Activated CD8-positive, alpha-beta memory T cell treated with anti-CD3 and anti-CD28 coated beads for 4 hours (primary cell): Measurements from ENCODE around the gene ZNF423.

Experiments
- DNase-seq, 2 donors: peaks; one replicate each; pipeline ENCODE4 v3.0.0-alpha.2; 2020; ENCODE audit warnings: low read depth in 2 of 2

The ZNF423 gene

DNA sequence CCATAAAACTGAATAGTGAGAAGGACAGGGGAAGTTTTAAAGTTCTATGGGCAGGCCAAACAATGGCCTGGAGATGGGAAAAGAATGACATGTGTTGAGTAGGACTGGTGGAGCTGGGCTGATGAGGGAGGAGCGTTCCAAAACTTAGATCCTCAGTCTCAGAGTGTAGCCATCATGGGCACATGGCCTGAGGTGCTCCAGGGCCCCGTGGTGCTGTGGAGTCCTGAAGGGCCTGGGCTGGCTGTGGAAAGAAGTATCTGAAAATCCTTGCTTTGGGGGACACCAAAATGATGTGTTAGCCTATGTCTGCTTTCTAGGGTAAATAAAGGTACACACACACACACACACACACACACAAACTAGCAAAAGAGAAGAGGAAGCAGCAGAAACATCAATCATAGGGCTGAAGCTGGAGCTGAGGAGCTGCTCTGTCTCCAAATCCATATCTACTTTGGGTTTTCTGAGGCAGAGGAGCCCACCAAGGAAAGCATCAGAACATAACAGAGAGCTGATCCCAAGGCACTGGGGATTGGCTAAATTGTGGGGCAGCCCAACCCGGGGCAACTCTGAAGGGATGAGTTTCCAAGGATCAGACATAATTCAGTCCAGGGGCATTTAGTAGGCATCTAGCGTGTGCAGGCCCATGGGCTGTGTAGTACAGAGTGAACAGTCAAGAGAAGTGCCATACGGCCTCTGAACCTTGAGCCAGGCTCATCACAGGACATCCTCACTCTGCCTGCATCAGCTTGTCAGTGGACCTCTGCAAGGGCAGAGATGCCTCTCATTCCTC lies 397.1 kb downstream of the ZNF423 start:
- DNase-seq: no peak

- DNase-seq: no peak
Measured at GRCh38 chr16:49458243-49458642, 397.7 kb downstream of the ZNF423 start.

DNA sequence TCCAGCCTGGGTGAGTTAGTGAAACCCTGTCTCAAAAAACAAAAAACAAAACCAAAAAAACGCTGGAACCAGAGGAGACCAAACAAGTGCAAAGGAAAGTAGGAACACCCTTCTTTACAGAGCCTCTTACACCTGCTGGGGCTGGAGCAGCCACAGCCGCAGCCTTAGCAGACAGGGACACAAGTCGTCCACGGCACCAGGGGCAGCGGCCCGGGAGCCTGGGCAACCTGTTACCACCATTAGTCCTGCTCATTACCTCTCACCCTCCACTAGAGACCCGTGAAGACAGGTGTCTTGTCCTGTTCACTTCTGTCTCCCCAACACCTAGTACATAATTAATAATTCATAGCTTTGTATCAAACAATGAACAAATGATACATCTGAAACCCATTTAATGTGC lies 398.7 kb downstream of the ZNF423 start:
- no peak for DNase-seq

DNA sequence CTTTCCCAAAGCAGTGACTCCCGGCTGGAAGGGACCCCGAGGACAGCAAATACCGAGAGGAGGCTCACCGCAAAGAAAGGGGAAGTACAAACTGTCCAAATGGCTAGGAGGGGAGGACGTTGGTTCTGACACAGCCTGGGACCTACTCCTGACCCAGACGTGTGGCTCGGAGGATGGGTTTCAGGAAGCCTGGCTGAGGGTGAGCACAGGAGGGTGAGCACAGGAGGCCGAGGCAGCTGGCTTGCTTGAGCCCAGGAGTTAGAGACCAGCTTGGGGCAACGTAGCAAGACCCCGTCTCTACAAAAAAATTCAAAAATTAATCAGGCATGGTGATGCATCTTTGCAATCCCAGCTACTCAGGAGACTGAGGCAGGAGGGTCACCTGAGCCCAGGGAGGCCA lies 399.1 kb downstream of the ZNF423 start:
- no peak for DNase-seq

DNA sequence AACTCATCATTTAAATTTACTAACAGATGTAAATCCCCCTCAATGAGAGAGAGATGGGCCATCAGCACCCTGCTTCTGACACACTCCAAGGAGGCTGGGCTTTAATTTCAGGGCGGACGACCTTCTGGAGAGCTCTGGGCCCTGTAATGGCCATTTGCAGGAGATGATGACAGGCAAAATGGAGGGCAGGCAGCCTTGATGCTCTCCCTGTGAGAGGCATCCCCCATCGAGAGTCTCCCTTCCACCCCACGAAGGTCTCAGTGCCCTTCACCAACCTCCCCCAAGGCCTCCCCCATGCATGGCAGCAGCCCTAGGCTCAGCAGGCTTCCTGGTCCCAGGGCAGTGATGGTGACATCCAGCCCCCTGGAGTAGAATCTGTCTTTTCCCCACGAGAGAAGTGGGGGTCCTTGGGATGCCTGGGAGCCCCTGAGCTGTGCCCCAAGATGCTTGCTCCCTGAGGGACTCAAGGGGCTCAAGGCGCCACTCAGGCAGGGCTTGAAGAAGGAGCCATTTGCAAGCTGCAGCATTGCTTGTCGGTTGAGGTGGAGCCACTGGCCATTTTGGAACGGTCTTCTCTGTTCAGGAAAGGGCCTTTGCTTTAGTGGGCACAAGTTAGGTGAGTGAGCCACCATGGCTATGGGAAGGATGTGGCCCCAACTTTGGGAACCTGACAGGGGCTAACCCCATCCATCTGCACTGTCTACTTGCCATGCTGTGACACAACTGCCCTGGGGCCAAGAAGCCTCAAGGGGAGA lies 399.7 kb downstream of the ZNF423 start:
- no peak for DNase-seq

DNA sequence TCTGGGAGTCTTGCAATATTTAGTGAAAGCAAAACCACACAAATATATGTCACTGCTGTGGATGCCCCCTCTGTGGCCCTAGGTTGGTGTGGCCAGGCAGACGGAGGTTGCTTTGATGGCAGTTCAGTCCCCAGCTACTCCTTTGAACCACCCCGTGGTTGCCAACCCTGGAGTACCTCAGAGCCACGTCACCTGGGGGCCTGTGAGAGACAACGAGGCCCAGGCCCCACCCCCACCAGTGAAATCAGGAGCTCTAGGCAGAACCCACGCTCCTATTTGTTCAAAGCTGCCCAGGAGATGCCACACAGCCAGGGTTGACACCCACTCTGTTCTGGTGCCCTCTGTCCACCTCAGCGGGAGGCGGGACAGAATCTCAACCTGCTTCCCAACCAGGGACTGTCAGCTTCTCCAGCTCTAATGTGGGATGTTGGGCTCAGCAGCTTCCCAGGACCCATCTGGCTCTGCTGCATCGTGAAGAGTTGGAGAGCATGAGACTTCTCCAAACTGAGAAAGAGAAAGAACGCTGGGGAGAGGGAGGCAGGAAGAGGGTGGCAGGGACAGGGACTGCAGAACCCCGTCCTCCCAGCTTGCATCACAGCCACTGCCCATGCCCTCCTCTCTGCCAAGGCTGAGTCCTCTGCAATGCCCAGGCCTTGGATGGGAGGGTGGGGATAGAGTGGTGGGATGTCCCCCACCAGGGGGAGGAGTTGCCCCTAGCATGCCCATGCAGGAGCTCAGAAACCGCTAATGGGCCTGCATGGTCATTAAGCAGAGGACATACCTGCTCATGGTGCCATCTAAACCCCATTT lies 400.5 kb downstream of the ZNF423 start:
- DNase-seq: no peak

DNA sequence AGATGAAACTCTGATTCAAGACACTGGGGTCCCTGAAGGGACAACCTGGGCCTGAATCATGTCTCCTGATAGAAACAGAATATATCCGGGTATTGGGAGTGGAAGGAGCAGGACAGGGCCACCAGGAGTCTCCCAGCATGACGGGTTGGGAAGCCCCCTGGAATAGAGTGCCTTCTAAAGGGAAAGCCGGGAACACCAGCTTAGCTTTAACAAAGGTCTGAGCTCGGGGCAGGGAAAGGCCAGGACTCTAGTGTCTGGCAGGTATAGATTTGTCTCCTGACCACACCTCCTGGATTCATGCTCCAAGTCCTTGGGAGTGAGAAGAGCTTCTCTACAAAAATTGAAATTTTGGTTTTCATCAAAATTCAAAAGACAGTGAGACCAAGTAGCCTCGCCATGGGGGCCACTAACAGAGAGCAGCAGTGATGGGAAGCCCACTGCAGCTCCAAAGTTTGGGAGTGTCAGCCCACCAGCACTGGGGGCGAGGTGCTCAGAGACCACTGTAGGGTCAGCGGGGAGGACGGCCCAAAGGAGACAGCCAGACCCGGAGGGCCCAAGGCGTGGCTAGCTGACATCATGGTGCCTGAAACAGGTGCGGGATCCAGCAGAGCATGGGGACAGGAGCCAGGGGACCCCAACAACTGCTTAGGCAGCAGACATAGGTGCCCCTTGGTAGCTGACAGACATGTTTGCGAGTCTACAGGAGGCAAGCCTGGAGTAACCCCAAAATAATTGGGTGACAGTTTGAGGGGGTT lies 401.3 kb downstream of the ZNF423 start:
- no peak for DNase-seq

- DNase-seq: no peak
Measured at GRCh38 chr16:49453983-49454382, 401.9 kb downstream of the ZNF423 start.

GRCh38 chr16:49453021-49453420 lies 402.9 kb downstream of the ZNF423 start:
- DNase-seq: no peak

DNA sequence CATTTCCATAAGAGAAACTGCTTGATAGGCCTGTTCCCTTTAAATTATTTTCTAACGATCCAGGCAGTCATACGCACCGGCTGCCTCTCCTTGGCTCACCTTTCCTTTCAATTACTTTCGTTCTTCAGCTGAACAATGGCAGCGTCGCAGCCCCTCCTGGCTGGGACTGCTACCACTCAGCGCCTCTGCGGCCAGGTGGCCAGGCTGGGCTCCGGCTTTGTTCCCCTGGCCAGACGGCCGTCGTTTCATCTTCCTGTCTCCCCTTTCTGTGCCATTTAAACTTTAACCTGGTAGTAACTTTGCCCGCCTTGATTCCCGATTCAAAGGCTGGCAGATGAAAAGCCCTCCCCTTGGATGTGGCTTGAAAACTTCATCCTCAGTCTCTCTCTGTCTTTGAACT lies 403.3 kb downstream of the ZNF423 start:
- no peak for DNase-seq

GRCh38 chr16:49452108-49452507 lies 403.8 kb downstream of the ZNF423 start:
- no peak for DNase-seq

DNA sequence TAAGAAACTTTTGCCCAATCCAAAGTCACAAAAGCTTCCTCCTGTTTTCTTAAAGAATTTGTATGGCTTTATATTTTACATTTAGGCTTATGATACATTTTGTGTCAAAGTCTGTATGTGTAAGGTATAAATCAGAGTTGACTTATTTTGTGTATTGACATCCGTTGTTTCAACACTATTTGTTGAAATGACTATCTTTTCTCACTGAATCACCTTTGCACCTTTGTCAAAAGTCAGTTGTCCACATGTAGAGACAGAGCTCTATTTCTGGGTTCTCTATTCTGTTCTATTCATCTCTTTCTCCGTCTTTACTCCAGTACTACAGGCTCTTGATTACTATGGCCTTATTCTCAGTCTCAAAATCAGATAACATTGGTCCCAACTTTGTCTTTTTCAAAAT lies 409.1 kb downstream of the ZNF423 start:
- DNase-seq: no peak

GRCh38 chr16:49443576-49443975 lies 412.3 kb downstream of the ZNF423 start:
- DNase-seq: no peak

GRCh38 chr16:49442805-49443204 lies 413.1 kb downstream of the ZNF423 start:
- no peak for DNase-seq

DNA sequence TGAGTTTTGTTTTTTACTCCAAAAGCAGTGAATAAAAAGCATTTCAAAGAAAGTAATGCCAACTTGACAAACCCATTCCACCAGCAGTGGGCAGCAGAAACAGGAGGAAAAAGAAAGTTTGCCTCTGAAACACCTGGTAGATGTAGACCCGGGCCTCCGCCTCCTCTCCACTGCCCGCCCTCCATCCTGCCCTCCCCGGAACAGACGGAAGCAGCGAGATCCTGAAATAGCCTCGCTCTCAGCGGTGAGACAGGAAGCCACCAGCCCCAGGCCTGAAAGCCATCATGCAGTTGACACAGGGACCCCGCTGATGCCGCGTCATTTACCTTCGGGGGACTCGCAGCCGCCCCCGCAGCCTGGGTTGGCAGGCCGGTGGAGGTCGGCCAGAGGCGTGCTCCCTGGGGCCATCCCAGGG lies 414.5 kb downstream of the ZNF423 start:
- DNase-seq: peak in 1 of 2 donors; percentile 28

- DNase-seq: no peak
Measured at GRCh38 chr16:49440156-49441065, 415.5 kb downstream of the ZNF423 start.

DNA sequence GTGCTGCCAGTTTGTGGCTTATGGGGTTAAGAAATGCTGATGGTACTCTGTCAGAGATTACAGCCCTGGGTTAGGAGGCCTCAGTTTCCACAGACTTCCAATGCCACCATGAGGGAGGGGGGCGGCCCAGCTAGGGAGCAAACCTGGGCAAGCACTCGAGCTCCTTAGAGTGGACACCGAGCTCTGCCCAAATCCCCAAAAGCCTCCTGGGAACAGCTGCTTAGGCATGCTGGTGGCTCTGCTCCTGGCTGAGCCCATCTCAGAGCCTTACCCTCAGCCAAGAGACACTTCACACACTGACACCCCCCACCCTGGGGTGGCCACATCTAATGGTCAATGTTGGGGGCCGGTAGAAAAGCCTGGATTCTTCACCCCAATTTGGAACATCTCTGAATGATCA lies 416.2 kb downstream of the ZNF423 start:
- DNase-seq: no peak

GRCh38 chr16:49439050-49439449 lies 416.9 kb downstream of the ZNF423 start:
- DNase-seq: no peak
